AG04450 (cell line): ENCODE measurements around the gene METRN. TPM values are rescaled to one million over a fixed set of nuclear protein-coding genes. Genes with fewer than 3 reads are reported as not detected.

Experiments used
- CTCF ChIA-PET: fragments of 300-600, 350-600 bp; formaldehyde crosslinking; extraction: SDS; loops from one replicate; lab custom pipeline; 2022; ENCODE audit warnings: antibody characterized with exemption, inconsistent platforms; lab: Charles Lee
- POLR2A ChIA-PET: fragments of 350-600 bp; formaldehyde crosslinking; extraction: SDS; loops from one replicate; lab custom pipeline; 2021; ENCODE audit warnings: antibody characterized with exemption, inconsistent platforms; lab: Yijun Ruan, JAX
- DNase-seq: peaks from one replicate; pipeline ENCODE4 v3.0.0-alpha.2; 2011; ENCODE audit warnings: low read depth, low spot score
- H3K27ac ChIP-seq: one replicate; pipeline ENCODE4 v1.5.1; 2012; ENCODE audit warnings: low read depth, low read length, control low read depth
- H3K27me3 ChIP-seq: one replicate; pipeline ENCODE4 v1.6.0; 2012; ENCODE audit warnings: low read length; ENCODE audit not compliant: control insufficient read depth, insufficient read depth
- H3K4me3 ChIP-seq: 2 replicates; pipeline ENCODE4 v1.5.1; 2011; ENCODE audit warnings: mild to moderate bottlenecking, low read depth, low read length, control low read depth
- H3K9me3 ChIP-seq: 2 replicates; pipeline ENCODE4 v1.5.1; 2012; ENCODE audit warnings: low read length; ENCODE audit not compliant: control insufficient read depth, insufficient read depth
- polyA minus RNA-seq: library from RNA; depleted of rRNA, polyadenylated mRNA; stranded (reverse); fragments of >200 nt; gene quantifications from 2 replicates; pipeline ENCODE4 v1.2.3, GENCODE V29; 2011; rRNA and poly(A)+ RNA removed
- polyA plus RNA-seq: library from polyadenylated mRNA; depleted of rRNA; stranded (reverse); fragments of >200 nt; gene quantifications from 2 replicates; pipeline ENCODE4 v1.2.3, GENCODE V29; 2011; rRNA removed
- TF ChIP-seq, protein P1 (sequence below): IDR thresholded peaks from 2 replicates; pipeline ENCODE4 v1.5.1; 2011; ENCODE audit warnings: low read depth, low read length, control low read depth, inconsistent platforms

METRN gene
- polyA plus RNA-seq (20.0 and 23.9 TPM in 2 replicates), polyA minus RNA-seq (3.9 and 5.7 TPM in 2 replicates)

DNA sequence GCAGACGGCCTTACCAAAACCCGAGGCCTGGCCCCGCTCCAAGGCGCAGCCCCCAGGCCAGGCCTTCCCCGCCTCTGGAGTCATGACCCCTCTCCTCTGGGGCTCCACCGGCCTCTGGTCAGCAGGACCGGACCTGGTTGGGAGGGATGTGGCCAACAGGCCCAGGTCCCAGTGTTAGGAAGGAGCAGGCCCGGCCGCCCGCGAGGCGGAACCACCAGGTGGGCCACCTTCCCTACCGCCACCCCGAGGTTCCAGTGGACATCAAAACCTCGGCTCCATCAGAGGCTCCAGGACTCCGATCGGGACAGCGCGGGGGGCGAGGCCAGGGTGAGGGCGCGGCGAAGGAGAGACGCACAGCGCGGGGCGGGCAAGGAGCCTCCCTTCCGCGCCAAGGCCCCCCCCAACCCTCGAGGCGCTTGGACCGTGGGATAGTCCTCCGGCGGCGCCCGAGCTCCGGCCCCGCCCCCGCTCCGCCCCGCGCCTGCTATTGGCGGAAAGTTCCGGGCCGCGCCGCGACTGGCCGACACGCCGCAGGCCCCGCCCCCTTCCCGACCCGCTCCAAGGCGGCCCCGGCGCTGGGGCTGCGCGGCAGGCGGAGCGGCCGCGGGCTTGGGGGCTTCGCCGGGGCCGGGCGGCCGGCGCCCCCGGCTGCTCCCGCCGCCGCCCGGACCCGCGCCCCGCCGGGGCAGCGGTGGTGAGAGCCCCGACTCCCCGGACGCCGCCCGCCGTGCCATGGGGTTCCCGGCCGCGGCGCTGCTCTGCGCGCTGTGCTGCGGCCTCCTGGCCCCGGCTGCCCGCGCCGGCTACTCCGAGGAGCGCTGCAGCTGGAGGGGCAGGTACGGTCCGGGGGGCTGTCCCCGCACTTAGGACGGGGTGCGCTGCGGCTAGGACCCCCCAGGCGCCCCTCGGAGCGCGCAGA lies at the start of gene METRN:
Gene METRN, plus strand, starts transcription at position 561 of the 919 bp plus-strand sequence. Its CDS starts 172 bp downstream, at position 733.
- H3K27ac ChIP-seq = no peak within 1 kb of the TSS
- ChIA-PET CTCF (no interaction called here), POLR2A (interaction anchor here (0.5 kb wide), 1 partner anchor 69 kb away, joined by 5 read pairs; no protein-coding TSS in a partner anchor)
- no peak for DNase-seq
- TF ChIP-seq, protein P1, sequence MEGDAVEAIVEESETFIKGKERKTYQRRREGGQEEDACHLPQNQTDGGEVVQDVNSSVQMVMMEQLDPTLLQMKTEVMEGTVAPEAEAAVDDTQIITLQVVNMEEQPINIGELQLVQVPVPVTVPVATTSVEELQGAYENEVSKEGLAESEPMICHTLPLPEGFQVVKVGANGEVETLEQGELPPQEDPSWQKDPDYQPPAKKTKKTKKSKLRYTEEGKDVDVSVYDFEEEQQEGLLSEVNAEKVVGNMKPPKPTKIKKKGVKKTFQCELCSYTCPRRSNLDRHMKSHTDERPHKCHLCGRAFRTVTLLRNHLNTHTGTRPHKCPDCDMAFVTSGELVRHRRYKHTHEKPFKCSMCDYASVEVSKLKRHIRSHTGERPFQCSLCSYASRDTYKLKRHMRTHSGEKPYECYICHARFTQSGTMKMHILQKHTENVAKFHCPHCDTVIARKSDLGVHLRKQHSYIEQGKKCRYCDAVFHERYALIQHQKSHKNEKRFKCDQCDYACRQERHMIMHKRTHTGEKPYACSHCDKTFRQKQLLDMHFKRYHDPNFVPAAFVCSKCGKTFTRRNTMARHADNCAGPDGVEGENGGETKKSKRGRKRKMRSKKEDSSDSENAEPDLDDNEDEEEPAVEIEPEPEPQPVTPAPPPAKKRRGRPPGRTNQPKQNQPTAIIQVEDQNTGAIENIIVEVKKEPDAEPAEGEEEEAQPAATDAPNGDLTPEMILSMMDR = no peak
- no peaks in the 10 kb centered on the region for H3K27me3 ChIP-seq
- H3K4me3 ChIP-seq = peak within 1 kb of the TSS; percentile 62
- no peaks in the 10 kb centered on the region; the same call in 1 of the 2 replicates for H3K9me3 ChIP-seq

DNA sequence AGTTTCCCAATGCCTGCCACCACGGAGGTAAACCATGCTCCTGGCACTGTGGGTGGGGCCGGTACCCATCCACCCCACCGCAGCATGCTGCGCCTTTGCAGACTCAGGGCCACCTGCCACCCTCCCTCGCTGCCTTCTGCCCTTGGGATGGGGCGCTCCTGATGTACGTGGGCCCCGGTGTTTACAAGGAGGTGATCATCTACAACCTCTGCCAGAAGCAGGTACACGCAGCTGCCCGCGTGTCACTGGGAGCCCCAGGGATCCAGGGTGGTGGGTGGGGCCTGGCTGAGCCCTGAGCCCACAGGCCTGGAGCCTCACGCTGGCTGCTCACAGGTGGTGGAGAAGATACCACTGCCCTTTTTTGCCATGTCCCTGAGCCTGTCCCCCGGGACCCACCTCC lies 48.3 kb upstream of the METRN start:
- CTCF ChIA-PET = interaction anchor here (1.9 kb wide), 1 partner anchor 15 kb away, joined by 5 read pairs; no protein-coding TSS in a partner anchor
- H3K27ac ChIP-seq = no peak overlapping the region
- POLR2A ChIA-PET = interaction anchor here (1.5 kb wide), 1 partner anchor 14 kb away, joined by 4 read pairs; the partner anchor contains the start of gene STUB1

DNA sequence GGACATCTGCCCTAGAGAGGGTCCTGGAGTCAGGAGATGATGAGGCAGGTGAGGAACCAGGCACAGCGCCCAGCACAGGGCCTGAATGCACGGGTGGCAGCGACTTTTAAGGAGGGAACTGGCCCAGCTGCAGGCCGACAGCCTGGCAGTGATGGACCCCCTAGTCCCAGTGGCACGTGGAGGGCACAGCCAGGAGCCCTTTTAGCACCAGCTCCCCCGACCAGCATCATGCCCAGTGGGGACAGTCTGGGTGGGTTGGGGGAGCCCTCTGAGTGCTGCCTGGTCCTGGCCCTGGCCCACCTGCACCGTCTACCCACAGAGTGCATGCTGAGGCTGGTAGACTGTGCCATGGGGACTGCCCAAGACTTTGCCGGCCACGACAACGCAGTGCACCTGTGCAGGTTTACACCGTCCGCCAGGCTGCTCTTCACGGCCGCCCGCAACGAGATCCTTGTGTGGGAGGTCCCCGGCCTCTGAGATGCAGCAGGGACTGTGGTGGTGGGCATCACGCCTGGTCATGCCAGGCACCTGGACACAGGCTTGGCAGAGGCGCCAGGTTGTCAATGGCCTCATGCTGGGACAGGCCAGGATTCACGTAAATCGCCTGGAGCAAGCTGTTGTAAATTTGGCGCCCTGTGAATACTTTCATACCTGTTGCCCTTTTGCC lies 47.7 kb upstream of the METRN start:
- Histone ChIP-seq H3K4me3 (no peak overlapping the region), H3K27me3 (no peaks in the 10 kb centered on the region), H3K9me3 (no peaks in the 10 kb centered on the region; the same call in 1 of the 2 replicates), H3K27ac (no peak overlapping the region)
- TF ChIP-seq, protein P1 = no peak
- DNase-seq = no peak
- CTCF ChIA-PET = interaction anchor here (0.6 to 1.9 kb wide), 5 partner anchors 9 to 100 kb away, joined by 4 to 5 read pairs (median 4); partner anchors contain the start of gene RHBDL1
- POLR2A ChIA-PET = interaction anchor here (0.6 to 1.5 kb wide), 3 partner anchors 9 to 89 kb away, joined by 3 to 4 read pairs (median 4); partner anchors contain the start of gene STUB1

More for the DNA sequence above, 48.3 kb upstream of the METRN start:
- H3K9me3 ChIP-seq = no peaks in the 10 kb centered on the region; the same call in 1 of the 2 replicates
- H3K4me3 ChIP-seq = no peak overlapping the region
- H3K27me3 ChIP-seq = no peaks in the 10 kb centered on the region
- DNase-seq = no peak
- TF ChIP-seq, protein P1 = no peak

DNA sequence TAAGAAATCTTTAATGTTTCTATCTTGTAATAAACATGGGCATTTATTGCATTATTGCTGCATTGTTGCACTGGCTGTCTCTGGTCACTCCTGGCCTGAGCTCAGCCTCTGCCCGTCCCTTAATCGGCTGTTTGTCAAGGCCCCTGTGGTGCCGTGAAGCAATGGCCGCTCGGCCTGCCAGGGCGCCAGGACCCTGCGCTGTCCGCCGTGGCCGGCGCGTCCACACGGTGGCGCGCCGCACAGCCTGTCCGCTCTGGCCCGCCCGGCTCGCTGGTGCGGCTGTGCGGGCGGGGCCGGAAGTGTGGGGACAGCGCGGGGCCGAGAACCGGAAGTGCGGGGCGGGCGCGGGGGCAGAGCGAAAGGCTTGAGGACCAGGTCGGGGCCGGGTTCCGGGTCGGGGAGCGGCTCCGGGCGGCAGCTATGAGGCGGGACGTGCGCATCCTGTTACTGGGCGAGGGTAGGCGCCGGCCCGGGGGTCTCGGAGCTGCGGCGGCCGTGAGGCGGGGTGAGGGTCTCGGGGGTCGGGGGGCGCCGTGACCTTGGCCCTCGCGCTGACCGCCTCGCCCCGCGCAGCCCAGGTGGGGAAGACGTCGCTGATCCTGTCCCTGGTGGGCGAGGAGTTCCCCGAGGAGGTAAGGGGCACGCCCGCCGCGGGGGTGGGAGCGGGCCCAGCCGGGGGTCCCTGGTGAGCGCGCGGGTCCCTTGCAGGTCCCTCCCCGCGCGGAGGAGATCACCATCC lies 47.0 kb upstream of the METRN start, which contains the start of gene RHOT2:
Gene RHOT2, plus strand, starts transcription at position 353 of the 739 bp plus-strand sequence. Its CDS starts 68 bp downstream, at position 421.
- DNase-seq = peak; percentile 55
- Histone ChIP-seq H3K4me3 (peak within 1 kb of the TSS; percentile 81), H3K27ac (no peak within 1 kb of the TSS), H3K27me3 (no peaks in the 10 kb centered on the region), H3K9me3 (no peaks in the 10 kb centered on the region; the same call in 1 of the 2 replicates)
- TF ChIP-seq, protein P1 = peak; percentile 63
- POLR2A ChIA-PET = interaction anchor here (0.6 to 1.5 kb wide), 4 partner anchors 8 to 89 kb away, joined by 3 to 4 read pairs (median 4); partner anchors contain the start of gene STUB1
- CTCF ChIA-PET = interaction anchor here (0.6 to 1.9 kb wide), 6 partner anchors 8 to 101 kb away, joined by 3 to 5 read pairs (median 4); partner anchors contain the start of gene RHBDL1
